Neuronal stem cell (in vitro differentiated cells): Measurements from ENCODE around the gene AGA.
A peak's percentile ranks its signal among the peaks of the same experiment; 100 is the strongest.

ENCODE experiments used
- DNase-seq: peaks from one replicate; pipeline ENCODE4 v3.0.0-alpha.2; 2013; ENCODE audit warnings: low spot score
- H2AFZ ChIP-seq: one replicate; pipeline ENCODE4 v1.6.1; 2013; ENCODE audit warnings: mild to moderate bottlenecking, low read length, inconsistent platforms
- H2AK5ac ChIP-seq: 2 replicates; pipeline ENCODE4 v1.6.1; 2013; ENCODE audit warnings: low read depth, mild to moderate bottlenecking, inconsistent platforms, low read length, moderate library complexity, mixed read lengths
- H2BK120ac ChIP-seq: 2 replicates; pipeline ENCODE4 v1.6.1; 2013; ENCODE audit warnings: low read depth, mild to moderate bottlenecking, inconsistent platforms, low read length, moderate library complexity, mixed read lengths
- H2BK12ac ChIP-seq: one replicate; pipeline ENCODE4 v1.6.1; 2013; ENCODE audit warnings: low read length, inconsistent platforms
- H2BK15ac ChIP-seq: 2 replicates; pipeline ENCODE4 v1.6.1; 2013; ENCODE audit warnings: mild to moderate bottlenecking, low read length, inconsistent platforms, mixed read lengths
- H2BK5ac ChIP-seq: one replicate; pipeline ENCODE4 v1.6.1; 2013; ENCODE audit warnings: inconsistent platforms, mild to moderate bottlenecking, low read length, moderate library complexity
- H3K14ac ChIP-seq: one replicate; pipeline ENCODE4 v1.6.1; 2013; ENCODE audit warnings: low read length, inconsistent platforms
- H3K18ac ChIP-seq: 2 replicates; pipeline ENCODE4 v1.6.1; 2013; ENCODE audit warnings: low read length, inconsistent platforms
- H3K23ac ChIP-seq: 2 replicates; pipeline ENCODE4 v1.6.1; 2013; ENCODE audit warnings: low read depth, mild to moderate bottlenecking, mixed read lengths, low read length, inconsistent platforms; ENCODE audit not compliant: poor library complexity
- H3K27ac ChIP-seq: replicated peaks from 3 replicates; pipeline ENCODE4 v1.5.1; 2013; ENCODE audit warnings: low read length, inconsistent platforms
- H3K27me3 ChIP-seq, 3 experiments: 2 replicates each; pipeline ENCODE4 v1.6.1; 2013; ENCODE audit warnings: low read length in 3 of 3, mild to moderate bottlenecking in 2 of 3, inconsistent platforms in 1 of 3, low read depth in 1 of 3, mixed read lengths in 1 of 3, moderate library complexity in 1 of 3; ENCODE audit not compliant: control insufficient read depth in 3 of 3, insufficient read depth in 3 of 3
- H3K36me3 ChIP-seq, 2 donors: replicated peaks in 1 of 2; 2 replicates each; pipeline ENCODE4 v1.6.1; 2013; ENCODE audit warnings: low read length in 2 of 2; ENCODE audit not compliant: control insufficient read depth in 2 of 2, insufficient read depth in 2 of 2
- H3K4ac ChIP-seq: 2 replicates; pipeline ENCODE4 v1.6.1; 2013; ENCODE audit warnings: inconsistent platforms, mild to moderate bottlenecking, low read length, moderate library complexity
- H3K4me1 ChIP-seq, 2 donors: 1 replicate in 1 of 2; 2 replicates in 1 of 2; pipeline ENCODE4 v1.6.1; 2013; ENCODE audit warnings: low read length in 2 of 2, low read depth in 1 of 2; ENCODE audit not compliant: control insufficient read depth in 2 of 2, insufficient read depth in 1 of 2
- H3K4me2 ChIP-seq: one replicate; pipeline ENCODE4 v1.6.1; 2013; ENCODE audit warnings: mild to moderate bottlenecking, low read length, inconsistent platforms; ENCODE audit not compliant: insufficient read depth, poor library complexity, severe bottlenecking
- H3K4me3 ChIP-seq, 2 donors: 2 replicates each; pipeline ENCODE4 v1.5.1; 2013; ENCODE audit warnings: low read length in 2 of 2, mild to moderate bottlenecking in 2 of 2, inconsistent platforms in 1 of 2, moderate library complexity in 1 of 2
- H3K79me1 ChIP-seq: one replicate; pipeline ENCODE4 v1.6.1; 2013; ENCODE audit warnings: low read depth, mild to moderate bottlenecking, inconsistent platforms, low read length, moderate library complexity
- H3K9ac ChIP-seq: one replicate; pipeline ENCODE4 v1.6.1; 2013; ENCODE audit warnings: mild to moderate bottlenecking, low read depth, low read length, inconsistent platforms; ENCODE audit not compliant: poor library complexity
- H3K9me3 ChIP-seq, 2 donors: replicated peaks in 1 of 2; 2 replicates each; pipeline versions ENCODE3 to v1.6.1; 2013; ENCODE audit warnings: low read length in 2 of 2, mild to moderate bottlenecking in 2 of 2, inconsistent platforms in 1 of 2, low read depth in 1 of 2, mixed read lengths in 1 of 2, moderate library complexity in 1 of 2; ENCODE audit not compliant: control insufficient read depth in 2 of 2, insufficient read depth in 1 of 2
- H4K8ac ChIP-seq: one replicate; pipeline ENCODE4 v1.6.1; 2013; ENCODE audit warnings: low read depth, mild to moderate bottlenecking, inconsistent platforms, low read length, moderate library complexity
- H4K91ac ChIP-seq: one replicate; pipeline ENCODE4 v1.6.1; 2013; ENCODE audit warnings: low read length, low read depth, mild to moderate bottlenecking, inconsistent platforms; ENCODE audit not compliant: poor library complexity
- WGBS, 2 donors: extraction: QIAGEN DNeasy Blood & Tissue Kit; methylation state at CpG; one replicate each; pipeline ENCODE4 v1.1.7; 2013; ENCODE audit warnings: missing lambda C conversion rate in 2 of 2, mixed read lengths in 1 of 2; ENCODE audit not compliant: insufficient read length in 2 of 2, insufficient replicate concordance in 1 of 2; ENCODE audit errors: extremely low coverage in 2 of 2; 5-methylcytosine and 5-hydroxymethylcytosine counted together

The AGA gene

DNA sequence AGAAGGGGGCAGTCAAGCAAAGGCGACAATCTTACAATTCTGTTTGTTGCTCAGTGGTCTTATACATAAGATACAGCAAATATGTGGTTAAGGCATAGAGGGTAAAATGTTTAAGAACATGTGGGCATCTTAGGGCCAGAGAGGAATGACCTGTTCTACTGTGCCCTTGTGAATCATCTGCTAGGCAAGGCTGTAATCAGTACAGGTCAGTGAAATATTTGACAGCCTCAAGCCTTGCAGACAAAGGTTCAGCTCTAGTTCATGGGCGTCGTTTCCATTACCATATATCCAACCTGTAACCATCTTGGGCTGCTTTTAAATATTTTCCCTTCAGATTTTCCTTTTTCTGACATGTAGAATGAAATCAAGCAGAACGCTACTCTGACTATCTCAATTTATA lies 37.3 kb downstream of the AGA start:
- H3K18ac ChIP-seq, result no peak overlapping the region
- DNase-seq, result no peak
- no CpG with 5 or more reads among the region's 4 CpGs for WGBS, 2 donors
- H2BK12ac ChIP-seq, result no peak overlapping the region
- H3K4ac ChIP-seq, result no peak overlapping the region
- H2BK120ac ChIP-seq, result no peak overlapping the region
- H3K9me3 ChIP-seq, result peaks cover 0 to 5% of the 10 kb centered on the region in 2 donors
- no peak overlapping the region for H3K14ac ChIP-seq
- no peak overlapping the region for H3K23ac ChIP-seq
- no peak overlapping the region for H3K4me3 ChIP-seq
- no peaks in the 10 kb centered on the region for H3K27me3 ChIP-seq
- no peak overlapping the region for H2BK15ac ChIP-seq
- no peaks in the 10 kb centered on the region for H3K36me3 ChIP-seq
- peak overlapping the region; percentile 38 for H2AFZ ChIP-seq
- H2AK5ac ChIP-seq, result no peak overlapping the region
- no peak overlapping the region for H4K91ac ChIP-seq
- H2BK5ac ChIP-seq, result no peak overlapping the region
- H3K27ac ChIP-seq, result no peak overlapping the region
- H3K4me2 ChIP-seq, result no peak overlapping the region
- H4K8ac ChIP-seq, result no peak overlapping the region
- H3K9ac ChIP-seq, result no peak overlapping the region
- H3K79me1 ChIP-seq, result no peaks in the 10 kb centered on the region
- H3K4me1 ChIP-seq, result peaks cover 0 to 2% of the 10 kb centered on the region in 2 donors

DNA sequence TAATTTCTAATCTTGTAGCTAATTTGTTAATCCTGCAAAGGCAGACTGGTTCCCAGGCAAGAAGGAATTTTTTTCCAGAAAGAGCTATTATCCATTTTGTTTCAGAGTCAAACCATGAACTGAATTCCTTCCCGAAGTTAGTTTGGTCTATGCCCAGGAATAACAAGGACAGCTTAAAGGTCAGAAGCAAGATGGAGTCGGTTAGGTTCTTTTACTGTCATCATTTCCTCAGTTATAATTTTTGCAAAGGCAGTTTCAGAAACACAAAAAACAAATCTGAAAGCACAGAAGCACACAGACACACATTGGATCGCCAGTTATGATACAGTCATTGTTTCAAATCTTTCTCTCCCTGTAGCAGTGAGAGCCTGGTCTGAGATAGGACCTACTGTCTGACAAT lies 37.9 kb downstream of the AGA start:
- H2BK12ac ChIP-seq, result no peak overlapping the region
- H2BK5ac ChIP-seq, result no peak overlapping the region
- H2BK120ac ChIP-seq, result no peak overlapping the region
- H3K4me2 ChIP-seq, result no peak overlapping the region
- H3K4me3 ChIP-seq, result no peak overlapping the region
- WGBS, 2 donors, result no CpG with 5 or more reads among the region's 3 CpGs
- H3K79me1 ChIP-seq, result no peaks in the 10 kb centered on the region
- peak overlapping the region; percentile 38 for H2AFZ ChIP-seq
- no peak overlapping the region for H3K18ac ChIP-seq
- H2AK5ac ChIP-seq, result no peak overlapping the region
- H4K8ac ChIP-seq, result no peak overlapping the region
- peaks cover 0 to 5% of the 10 kb centered on the region in 2 donors for H3K9me3 ChIP-seq
- H3K4me1 ChIP-seq, result peaks cover 0 to 2% of the 10 kb centered on the region in 2 donors
- DNase-seq, result no peak
- H3K23ac ChIP-seq, result no peak overlapping the region
- H3K14ac ChIP-seq, result no peak overlapping the region
- H3K36me3 ChIP-seq, result no peaks in the 10 kb centered on the region
- H4K91ac ChIP-seq, result no peak overlapping the region
- no peak overlapping the region for H3K4ac ChIP-seq
- no peak overlapping the region for H3K27ac ChIP-seq
- no peaks in the 10 kb centered on the region for H3K27me3 ChIP-seq
- H3K9ac ChIP-seq, result no peak overlapping the region
- no peak overlapping the region for H2BK15ac ChIP-seq

DNA sequence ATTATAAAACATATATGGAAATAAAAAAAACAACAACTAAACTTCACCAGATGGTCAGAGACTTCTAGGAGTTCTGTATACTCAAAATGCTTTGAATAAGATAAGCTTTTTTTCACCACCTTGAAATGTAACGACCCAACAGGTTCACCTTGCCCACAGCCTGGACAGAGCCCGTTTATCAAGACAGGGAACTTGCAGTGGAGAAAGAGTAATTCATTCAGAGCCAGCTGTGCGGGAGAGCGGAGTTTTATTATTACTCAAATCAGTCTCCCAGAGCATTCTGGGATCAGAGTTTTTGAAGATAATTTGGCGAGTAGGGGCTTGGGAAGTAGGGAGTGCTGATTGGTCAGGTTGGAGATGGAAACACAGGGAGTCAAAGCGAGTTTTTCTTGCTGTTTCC lies 38.5 kb downstream of the AGA start:
- no peak overlapping the region for H2BK120ac ChIP-seq
- no peak overlapping the region for H3K4ac ChIP-seq
- H3K9ac ChIP-seq, result no peak overlapping the region
- WGBS, 2 donors, result no CpG with 5 or more reads among the region's 6 CpGs
- H2BK15ac ChIP-seq, result no peak overlapping the region
- H3K36me3 ChIP-seq, result no peaks in the 10 kb centered on the region
- no peak for DNase-seq
- no peak overlapping the region for H2AK5ac ChIP-seq
- no peak overlapping the region for H2BK5ac ChIP-seq
- H4K8ac ChIP-seq, result no peak overlapping the region
- no peak overlapping the region for H3K18ac ChIP-seq
- H3K27me3 ChIP-seq, result no peaks in the 10 kb centered on the region
- no peak overlapping the region for H2BK12ac ChIP-seq
- no peak overlapping the region for H3K4me2 ChIP-seq
- peak overlapping the region; percentile 40 for H2AFZ ChIP-seq
- H3K23ac ChIP-seq, result no peak overlapping the region
- H4K91ac ChIP-seq, result no peak overlapping the region
- H3K14ac ChIP-seq, result no peak overlapping the region
- no peaks in the 10 kb centered on the region for H3K79me1 ChIP-seq
- no peak overlapping the region for H3K4me3 ChIP-seq
- peaks cover 0 to 2% of the 10 kb centered on the region in 2 donors for H3K4me1 ChIP-seq
- H3K27ac ChIP-seq, result no peak overlapping the region
- H3K9me3 ChIP-seq, result peaks cover 0 to 5% of the 10 kb centered on the region in 2 donors

DNA sequence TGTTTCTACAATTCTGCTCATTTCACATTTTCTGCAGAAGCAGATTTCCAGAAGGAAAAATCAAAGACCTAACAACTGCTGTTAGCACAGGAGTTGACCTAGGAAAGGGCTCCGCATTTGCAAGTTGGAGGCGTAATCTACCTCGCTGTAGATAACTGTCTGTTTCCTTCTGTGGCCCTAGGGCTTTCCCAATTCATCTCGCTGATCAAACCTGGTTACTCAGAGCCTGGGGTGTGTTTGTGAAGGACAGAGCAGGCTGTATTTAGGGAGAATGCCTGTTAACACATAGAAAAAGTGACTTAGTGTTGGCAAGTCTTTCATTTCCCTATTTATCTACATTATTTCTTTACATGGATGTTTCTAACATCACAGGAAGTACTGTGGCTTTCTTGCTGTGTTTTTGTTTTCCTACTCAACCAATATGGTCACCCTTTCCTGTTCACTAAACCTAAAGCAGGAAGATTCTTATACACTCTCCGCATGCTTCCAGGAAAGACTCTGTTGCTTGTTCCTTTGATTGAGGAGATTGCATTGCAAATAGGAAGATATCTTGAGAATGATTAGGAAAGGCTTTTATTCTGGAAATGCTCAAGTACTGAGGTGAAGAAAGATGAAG lies 40.5 kb downstream of the AGA start:
- no peak overlapping the region for H3K4me3 ChIP-seq
- H2BK12ac ChIP-seq, result no peak overlapping the region
- peaks cover 2 to 5% of the 10 kb centered on the region in 2 donors for H3K9me3 ChIP-seq
- H3K18ac ChIP-seq, result no peak overlapping the region
- H2AK5ac ChIP-seq, result no peak overlapping the region
- H2AFZ ChIP-seq, result peak overlapping the region; percentile 73
- no peak overlapping the region for H3K4me2 ChIP-seq
- no peak overlapping the region for H2BK120ac ChIP-seq
- no peak overlapping the region for H3K14ac ChIP-seq
- no peak overlapping the region for H3K4ac ChIP-seq
- no peak overlapping the region for H3K27ac ChIP-seq
- H2BK15ac ChIP-seq, result no peak overlapping the region
- H4K91ac ChIP-seq, result no peak overlapping the region
- no peaks in the 10 kb centered on the region for H3K36me3 ChIP-seq
- H3K9ac ChIP-seq, result no peak overlapping the region
- H3K79me1 ChIP-seq, result no peaks in the 10 kb centered on the region
- H2BK5ac ChIP-seq, result no peak overlapping the region
- no peak overlapping the region for H3K23ac ChIP-seq
- no peaks in the 10 kb centered on the region for H3K27me3 ChIP-seq
- WGBS, 2 donors, result no CpG with 5 or more reads among the region's 5 CpGs
- H3K4me1 ChIP-seq, result peaks cover 0 to 2% of the 10 kb centered on the region in 2 donors
- DNase-seq, result no peak
- H4K8ac ChIP-seq, result no peak overlapping the region
